Activated CD8-positive, alpha-beta memory T cell treated with anti-CD3 and anti-CD28 coated beads for 4 hours (primary cell): ENCODE results near the gene CIB1.
A peak's percentile ranks its signal among the peaks of the same experiment; 100 is the strongest.
"Not testable (repeated sequence)": the region's sequence is repeated elsewhere in the genome, so short reads cannot be mapped to it uniquely, and the experiment has no call there.

Experiments used
- DNase-seq, 2 donors: peaks; one replicate each; pipeline ENCODE4 v3.0.0-alpha.2; 2020; ENCODE audit warnings: low read depth in 2 of 2

CIB1 gene

DNA sequence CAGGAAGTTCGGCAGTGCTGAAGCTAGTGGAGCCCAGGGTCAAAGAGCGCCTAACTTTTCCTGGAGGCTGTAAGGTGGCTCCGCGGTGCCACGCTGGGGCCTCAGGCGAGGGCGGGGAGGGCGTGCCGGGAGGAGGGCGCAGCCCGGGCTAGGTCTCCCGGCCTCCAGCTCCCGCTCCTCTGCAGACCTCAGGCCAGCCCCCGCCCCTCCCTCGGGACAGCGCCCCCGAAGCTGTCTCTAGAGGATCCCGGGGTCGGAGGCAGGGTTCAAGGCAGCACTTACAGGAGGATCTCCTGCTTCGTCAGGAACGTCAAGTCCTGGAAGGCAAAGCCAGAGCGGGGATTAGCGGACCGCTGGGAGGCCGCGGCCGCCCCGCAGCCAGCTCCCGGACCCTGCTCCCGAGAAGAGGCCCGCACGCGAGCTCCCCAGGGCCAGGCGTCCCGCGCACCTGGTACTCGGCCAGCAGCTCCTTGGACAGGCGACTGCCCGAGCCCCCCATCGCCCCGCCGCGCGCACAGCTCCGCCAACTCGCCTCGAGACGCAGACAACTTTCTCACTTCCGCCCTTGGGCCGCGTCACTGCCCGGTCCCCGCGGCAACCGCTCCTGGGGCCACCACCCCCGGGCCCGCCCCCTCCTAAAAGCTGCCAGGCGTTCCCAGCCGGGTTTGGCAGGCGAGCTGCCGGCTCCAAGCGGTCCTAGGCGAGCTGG lies at the start of gene CIB1:
CIB1 (minus strand) TSS at position 555 of the 709 bp plus-strand sequence; CDS start at position 499, 56 bp downstream.
- DNase-seq = peak; percentile 94 to 95

GRCh38 chr15:90281637-90282036 lies 47.9 kb upstream of the CIB1 start:
- DNase-seq = not testable (repeated sequence)

GRCh38 chr15:90280743-90281142 lies 47.0 kb upstream of the CIB1 start:
- not testable (repeated sequence) for DNase-seq

DNA sequence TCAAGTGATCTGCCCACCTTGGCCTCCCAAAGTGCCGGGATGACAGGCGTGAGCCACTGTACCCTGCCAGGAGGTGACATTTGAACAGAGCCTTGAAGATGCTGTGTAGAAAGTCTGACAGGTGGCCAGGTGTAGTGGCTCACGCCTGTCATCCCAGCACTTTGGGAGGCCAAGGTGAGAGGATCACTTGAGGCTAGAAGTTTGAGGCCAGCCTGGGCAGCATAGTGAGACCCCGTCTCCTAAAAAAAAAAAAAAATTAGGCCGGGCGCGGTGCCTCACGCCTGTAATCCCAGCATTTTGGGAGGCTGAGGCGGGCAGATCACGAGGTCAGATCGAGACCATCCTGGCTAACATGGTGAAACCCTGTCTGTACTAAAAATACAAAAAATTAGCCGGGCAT lies 44.7 kb upstream of the CIB1 start:
- DNase-seq = not testable (repeated sequence)

GRCh38 chr15:90271459-90272166 lies 37.9 kb upstream of the CIB1 start:
- DNase-seq = no peak

DNA sequence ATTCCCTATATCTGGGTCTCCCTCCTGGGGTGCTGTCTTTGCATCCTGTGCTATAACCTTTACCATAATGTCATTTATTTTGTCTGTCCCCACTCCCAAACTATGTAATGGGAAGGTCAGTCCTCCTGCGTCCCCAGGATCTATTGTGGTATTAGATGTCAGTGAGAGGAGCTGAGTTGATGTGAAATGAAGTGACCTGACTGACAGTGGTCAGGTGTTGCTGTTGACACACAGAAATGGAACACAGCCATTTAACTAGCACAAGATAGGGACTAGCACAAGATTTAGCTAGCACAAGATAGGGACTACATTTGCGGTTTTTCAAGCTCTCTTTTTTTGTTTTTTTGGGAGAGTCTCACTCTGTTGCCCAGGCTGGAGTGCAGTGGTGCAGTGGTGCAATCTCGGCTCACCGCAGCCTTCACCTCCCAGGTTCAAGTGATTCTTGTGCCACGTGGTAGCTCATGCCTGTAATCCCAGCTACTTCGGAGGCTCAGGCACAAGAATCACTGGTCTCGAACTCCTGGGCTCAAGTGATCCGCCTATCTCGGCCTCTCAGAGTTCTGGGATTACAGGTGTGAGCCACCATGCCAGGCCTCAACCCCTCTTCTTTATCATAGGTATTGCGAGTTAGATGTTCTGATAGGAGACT lies 36.9 kb upstream of the CIB1 start:
- DNase-seq = no peak

GRCh38 chr15:90268415-90268814 lies 34.7 kb upstream of the CIB1 start:
- DNase-seq = no peak

GRCh38 chr15:90266485-90266884 lies 32.7 kb upstream of the CIB1 start:
- no peak for DNase-seq

DNA sequence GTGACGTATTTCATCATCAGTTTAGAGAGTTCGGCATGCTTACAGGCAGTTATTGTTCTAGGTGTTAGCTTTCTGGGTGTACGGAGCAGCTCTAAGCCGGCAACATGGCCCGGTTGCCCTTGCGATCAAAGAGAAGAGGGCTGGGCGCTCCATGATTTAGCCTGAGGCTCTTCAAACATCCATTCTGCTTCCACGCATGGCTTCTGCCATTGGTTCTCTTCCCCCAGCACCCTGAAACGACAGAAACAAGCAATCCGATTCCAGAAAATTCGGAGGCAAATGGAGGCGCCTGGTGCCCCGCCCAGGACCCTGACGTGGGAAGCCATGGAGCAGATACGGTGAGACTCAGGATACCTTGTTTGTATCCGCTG lies 32.3 kb upstream of the CIB1 start:
- peak; percentile 10 to 16 for DNase-seq

GRCh38 chr15:90265271-90266060 lies 31.7 kb upstream of the CIB1 start, which contains the start of gene NGRN:
Gene NGRN (plus strand): TSS chr15:90265672. CDS start chr15:90265713, 41 bp downstream.
- peak; percentile 85 to 86 for DNase-seq

DNA sequence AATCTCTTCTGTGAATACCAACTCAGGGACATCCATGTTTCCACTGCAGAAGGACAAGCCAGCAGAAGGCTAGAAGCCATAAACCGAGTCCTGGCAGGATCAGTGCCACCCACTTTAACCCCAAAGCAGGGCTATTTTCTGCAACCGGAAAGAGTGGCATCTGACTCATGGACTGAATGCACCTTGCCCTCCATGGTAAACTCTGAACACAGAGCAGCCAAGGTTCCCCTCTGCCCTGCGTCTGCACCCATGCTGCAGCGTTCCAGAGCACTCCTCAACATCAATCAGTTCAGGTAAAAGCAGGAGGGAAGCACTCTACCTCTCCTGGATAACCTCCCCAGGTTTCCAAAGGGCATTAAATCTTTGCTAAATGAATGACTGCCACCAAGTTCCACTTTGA lies 30.9 kb upstream of the CIB1 start:
- no peak for DNase-seq

DNA sequence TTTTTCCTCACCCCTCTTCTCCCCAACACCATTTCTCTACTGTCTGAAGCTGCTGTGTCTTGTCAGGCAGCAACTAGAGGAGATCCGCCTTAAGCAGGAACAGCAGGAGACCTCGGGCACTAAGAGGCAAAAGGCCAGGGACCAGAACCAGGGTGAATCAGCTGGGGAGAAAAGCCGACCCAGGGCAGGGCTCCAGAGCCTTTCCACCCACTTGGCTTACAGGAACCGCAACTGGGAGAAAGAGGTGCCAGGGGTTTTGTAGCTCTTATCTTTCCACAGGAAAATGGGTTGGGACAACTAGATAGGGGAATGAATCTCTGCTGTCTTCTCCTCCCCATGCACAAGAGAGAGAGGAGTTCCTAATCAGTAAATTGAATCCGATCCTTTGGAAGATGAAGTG lies 28.7 kb upstream of the CIB1 start:
- DNase-seq = no peak

- no peak for DNase-seq
Observed at GRCh38 chr15:90261811-90262210, 28.1 kb upstream of the CIB1 start.

GRCh38 chr15:90260731-90261130 lies 27.0 kb upstream of the CIB1 start:
- DNase-seq = not testable (repeated sequence)

DNA sequence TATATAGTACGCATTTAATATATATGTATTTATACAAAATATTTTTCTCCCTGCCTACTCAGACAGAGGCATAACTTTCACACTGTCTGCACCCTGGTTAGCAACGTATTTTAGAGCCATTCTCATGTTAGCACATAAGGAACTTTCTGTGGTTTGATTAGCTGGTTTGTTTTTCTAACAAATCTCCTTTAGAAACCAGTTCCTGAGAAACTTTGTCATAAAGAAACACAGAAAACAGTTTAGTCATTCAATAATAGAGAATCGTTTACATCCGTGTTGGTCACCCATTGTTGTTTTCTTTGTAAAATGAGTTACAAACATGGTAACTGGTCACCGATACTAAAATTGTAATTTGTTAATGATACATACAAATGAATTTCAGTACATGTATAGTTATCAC lies 25.8 kb upstream of the CIB1 start:
- DNase-seq = no peak

- DNase-seq = no peak
Observed at GRCh38 chr15:90257776-90258175, 24.0 kb upstream of the CIB1 start.

GRCh38 chr15:90249203-90249863 lies 15.6 kb upstream of the CIB1 start, which contains the start of gene TTLL13:
Gene TTLL13 (plus strand): TSS chr15:90249556. CDS start chr15:90250631, 1,075 bp downstream.
- peak; percentile 35 to 57 for DNase-seq

DNA sequence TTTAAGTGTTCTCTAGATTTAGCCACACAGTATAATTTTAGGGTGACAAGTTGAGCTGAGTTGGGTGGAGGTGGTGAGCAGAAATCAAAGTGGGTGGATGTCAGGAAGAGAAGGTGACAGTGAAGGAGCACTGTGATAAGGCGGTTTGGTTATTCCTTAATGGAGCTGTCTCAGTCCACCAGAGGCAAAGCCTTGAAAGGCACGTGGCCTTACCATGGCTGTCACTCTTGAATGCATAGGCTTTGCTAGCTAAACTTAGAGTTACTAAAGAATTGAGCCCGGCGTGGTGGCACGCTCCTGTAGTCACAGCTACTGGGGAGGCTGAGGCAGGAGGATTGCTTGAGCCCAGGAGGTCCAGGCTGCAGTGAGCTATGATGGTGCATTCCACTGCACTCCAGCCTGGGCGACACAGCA lies 15.1 kb upstream of the CIB1 start:
- no peak for DNase-seq

DNA sequence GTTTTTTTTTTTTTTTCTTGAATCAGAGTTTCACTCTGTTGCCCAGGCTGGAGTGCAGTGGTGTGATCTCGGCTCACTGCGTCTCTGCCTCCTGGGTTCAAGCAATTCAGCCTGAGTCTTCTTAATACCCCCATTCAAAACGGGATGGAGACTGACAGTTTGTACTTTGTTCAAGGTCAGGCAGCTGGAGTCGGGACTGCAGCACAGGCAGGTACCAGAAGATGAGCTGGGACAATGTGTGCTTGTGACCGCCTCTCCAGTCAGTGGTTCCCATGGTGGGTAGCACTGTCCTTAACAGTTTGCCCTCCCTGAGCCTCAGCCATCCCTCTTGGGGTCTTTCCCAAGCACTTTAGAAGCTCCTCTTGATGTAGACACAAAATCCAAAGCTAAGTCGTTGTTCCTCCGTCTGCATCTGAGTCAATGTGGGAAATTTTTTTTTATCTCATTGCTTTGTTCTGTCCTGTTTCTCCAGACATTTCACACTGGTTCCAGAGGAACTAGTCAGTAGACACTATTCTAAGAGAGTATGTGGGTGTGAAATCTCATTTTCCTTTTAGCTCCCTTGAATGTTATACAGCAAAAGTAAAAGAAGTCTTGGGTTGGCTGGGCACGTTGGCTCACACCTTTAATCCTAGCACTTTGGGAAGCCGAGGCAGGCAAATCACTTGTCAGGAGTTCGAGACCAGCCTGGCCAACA lies 10.3 kb upstream of the CIB1 start:
- no peak for DNase-seq

DNA sequence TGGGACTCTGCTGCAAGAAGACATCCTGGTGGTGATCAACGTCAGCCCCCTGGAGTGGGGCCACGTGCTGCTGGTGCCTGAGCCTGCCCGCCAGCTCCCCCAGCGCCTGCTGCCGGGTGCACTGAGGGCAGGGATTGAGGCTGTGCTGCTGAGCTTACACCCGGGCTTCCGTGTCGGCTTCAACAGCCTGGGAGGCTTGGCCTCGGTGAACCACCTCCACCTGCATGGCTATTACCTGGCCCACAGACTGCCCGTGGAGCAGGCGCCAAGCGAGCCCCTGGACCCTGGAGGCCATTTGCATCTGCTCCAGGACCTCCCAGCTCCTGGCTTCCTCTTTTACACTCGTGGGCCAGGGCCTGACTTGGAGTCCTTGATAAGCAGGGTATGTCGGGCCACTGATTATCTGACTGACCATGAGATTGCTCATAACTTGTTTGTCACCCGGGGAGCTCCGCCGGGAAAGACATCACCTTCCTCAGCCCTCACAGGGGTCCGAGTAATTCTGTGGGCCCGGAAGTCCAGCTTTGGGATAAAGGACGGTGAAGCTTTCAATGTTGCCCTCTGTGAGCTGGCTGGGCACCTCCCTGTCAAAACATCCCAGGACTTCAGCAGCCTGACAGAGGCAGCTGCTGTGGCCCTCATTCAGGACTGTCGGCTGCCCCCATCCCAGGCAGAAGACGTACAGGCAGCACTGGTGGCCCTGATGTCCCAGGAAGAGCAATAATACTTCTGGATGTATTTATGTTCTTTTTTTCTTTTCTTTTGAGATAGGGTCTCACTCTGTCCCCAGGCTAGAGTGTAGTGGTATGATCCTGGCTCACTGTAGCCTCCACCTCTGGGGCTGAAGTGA lies 7.8 kb upstream of the CIB1 start:
- no peak for DNase-seq
